GM19438 (cell line): ENCODE data around the gene ATP8B4.

Source experiments
- ATAC-seq: cut with Tn5 transposase; IDR thresholded peaks from one replicate; pipeline ENCODE4 v1.9.1; 2021; ENCODE audit warnings: low read depth; ENCODE audit not compliant: unreplicated experiment

The ATP8B4 gene

DNA sequence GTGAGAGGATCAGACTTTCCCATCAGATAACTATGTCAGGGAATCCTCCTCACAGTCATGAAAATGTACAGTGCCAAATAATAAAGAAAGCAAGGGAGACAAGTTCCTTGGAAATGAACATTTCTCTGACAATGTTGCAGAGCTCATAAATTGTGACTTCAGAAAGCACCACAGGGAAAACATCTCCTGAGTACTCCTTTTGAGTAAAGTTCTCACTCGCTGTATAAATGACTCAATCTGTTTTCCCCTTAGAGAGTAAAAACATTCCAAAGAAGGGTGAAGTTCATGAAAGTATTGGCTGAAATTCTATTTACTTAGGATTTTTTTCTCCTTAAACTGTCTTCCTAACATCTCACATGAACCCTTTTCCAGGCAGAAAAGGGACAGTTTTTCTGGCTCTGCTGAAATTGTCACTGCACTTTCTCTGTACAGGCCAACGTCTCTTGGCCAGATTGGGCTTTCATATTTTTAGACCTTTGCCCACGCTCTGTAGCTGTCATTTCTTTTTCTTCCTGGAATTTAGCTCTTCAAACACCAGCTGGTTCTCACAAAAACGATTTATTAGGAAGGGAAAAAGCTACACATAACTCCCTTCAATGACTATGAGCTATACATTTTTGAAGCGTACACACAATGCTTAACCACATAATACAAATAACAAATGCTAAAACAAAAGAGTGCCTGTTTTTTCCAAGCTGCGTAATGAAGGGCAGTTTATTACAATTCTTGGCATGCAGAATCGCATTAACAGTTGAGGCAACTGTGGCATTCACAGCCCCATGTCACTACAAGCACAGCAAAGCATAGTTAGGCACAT lies 216.1 kb downstream of the ATP8B4 start:
- ATAC-seq = no peak

DNA sequence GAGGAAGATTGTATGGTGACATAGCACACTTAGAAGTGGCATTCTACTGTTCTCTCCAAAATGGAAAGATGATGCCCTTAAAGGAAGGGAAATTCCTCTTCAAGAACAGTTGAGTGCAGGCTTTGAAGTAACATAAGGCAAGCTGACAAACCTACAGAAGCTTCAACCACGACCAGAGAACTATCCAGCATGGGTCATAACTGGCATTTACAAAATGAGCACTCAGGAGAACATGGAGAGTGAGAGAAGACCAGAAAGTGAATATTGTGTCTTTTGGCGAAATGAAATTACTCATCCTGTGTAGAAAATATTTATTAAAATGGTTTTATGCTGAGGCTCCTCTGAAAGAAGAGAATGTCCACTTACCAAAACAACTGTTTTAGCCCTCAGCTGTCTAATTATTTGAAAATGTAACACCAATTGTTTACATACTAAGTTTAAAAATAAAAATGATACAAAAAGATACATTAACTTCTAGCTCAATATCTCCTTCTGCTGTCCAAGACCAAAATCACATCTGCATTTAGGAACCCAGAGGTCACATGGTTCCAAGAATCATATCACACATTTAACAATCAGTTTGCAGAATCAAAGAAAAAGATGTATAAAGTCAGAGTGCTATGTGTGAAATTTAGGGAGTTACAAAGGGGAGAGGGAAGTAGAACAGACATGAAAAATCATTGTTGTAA lies 216.9 kb downstream of the ATP8B4 start:
- ATAC-seq = no peak

DNA sequence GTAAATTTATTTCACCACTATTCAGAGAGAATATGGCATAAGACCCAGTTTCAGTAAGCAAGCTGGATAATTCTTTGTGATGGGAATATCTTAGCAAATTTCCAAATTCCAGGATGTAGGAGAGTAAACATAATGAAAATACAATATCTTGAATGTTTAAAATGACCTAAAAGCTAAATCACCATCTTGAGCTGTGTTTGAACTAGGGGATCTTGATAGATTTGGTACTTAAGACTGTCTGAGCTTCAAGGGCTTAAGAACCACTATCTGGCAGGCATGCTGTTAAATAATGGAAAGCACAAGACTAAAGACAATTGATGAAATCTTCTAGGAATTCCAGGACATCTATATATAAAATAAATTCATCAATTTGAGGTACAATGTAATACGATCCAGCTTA lies 217.7 kb downstream of the ATP8B4 start:
- ATAC-seq = no peak

DNA sequence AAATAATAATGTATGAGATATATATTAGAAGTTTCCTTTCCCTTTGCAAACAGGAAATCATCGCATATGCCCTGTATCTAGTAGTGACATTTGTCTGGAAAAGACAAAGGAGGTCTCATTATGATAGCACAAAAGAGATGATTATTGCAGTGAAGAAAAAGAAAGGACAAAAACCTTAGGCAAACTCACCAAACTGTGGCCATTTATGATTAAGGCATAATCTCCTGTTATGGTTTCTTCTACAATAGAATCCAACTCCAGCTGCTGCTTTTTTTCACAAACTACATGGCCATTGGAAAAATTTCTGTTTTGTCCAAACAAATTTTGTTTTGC lies 218.2 kb downstream of the ATP8B4 start:
- ATAC-seq = no peak

DNA sequence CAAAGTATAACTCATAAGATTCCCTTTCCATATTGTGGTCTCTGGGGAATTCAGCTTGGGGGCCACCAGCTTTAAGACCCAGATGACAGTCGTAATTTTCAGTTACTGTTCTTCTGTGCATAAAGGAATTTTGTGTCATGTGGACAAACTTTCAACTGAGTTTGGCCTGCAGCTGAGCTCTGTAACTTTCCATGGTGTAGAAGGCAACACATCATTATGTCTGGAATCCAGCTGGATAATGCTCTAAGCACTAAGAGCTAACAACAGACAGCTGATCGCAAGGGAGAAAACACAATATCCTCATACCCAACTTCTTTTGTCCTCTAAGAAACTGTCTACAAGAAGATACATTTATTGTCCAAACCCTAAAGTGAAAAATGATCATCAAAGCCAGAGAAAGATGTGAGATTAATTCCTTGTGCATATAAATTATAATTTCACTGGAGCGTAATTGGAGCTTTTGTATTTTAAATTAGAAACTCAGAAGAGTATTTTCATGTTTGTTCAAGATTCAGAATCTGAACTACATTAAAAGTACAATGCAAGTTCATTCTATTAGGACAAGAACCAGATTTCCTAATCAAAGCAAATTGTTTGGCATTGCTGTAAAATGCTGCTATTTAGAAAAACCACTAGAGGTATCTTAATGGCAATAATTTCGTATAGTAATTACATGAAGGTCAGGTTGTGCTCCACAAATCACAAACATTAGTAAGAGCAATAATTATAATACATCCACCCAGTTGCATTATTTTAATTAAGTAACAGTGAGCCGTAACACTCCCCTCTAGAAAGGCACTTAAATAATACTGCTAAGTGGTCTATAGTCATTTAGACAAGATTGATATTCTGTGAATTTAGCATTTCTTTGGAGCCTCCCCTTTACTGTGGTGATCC lies 218.8 kb downstream of the ATP8B4 start:
- ATAC-seq = no peak

- no peak for ATAC-seq
Observed at GRCh38 chr15:49898575-49899283, 220.3 kb downstream of the ATP8B4 start.

DNA sequence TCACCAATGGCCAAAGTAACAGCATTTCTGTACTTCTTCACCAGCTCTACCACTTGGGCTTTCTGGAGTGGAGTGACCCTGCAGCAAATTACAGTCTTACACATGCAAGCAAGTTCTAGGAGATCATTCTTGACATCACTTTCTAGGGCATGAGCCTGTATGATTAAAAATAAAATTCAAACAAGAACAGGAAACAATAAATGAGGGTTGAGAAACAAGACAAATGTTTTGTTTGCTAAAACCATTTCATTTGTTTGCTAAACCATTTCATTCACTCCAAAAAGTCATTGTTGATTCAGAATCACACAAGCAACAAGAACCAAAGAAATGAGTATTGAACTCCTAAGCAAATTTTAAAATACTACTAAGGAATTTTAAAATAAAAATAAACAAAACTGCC lies 220.9 kb downstream of the ATP8B4 start:
- no peak for ATAC-seq

DNA sequence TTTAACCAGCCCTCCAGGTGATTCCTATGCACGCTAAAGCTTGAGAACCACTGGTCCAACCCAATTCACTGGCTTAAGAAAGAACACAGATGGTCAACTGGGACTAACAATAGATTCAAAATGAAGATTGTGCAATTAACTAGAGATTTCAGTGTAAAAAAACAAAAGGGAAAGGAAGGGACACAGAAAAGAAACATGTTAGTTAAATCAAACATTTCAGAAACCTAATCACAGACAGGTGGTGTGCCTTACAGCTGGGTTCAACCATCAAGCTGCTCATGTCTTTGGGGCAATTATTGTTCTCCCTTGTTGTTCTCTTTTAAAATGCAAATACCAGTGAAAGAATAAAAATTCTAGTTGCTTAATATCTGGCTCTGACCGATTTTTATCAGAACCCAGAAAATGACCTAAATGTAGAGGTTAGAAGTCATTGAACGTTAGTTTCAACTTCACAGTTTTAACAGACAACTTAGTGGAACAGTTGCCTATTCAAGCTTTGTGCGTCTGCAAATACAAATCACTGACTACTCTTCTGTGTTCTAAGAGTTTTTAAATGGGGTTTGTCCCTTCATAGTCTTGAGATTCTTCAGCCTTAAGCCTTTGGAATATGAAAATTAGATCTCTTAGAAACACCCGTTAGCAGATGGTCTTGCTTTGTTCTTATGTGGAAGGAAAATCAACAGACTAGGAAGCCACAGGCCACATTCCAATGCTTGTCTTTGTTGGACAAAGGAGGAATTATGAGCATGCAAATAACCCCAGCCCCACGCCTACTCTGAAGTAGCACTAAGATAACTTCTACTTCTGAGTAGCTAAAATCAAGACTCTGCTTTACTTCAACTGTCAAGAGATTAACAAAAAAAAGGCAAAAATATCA lies 223.4 kb downstream of the ATP8B4 start:
- no peak for ATAC-seq

DNA sequence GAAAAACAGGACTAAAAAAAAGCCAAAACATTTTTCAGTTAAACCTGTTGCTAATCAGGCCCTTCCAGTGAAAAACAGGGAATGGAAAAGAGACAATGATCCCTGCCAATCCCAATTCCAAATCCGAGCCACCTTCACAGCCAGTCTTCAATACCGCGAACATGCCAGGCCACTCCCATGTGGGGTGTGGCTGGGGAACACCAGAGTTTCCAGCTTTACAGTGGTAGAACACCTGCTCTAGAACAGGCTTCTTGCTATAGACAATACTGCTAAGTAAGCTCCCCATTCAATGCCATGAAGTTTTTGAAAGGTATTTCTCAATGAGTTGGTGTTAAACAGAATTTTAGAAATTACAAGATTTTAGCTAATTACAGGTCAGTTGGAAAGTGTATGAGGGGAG lies 228.3 kb downstream of the ATP8B4 start:
- ATAC-seq = no peak

- ATAC-seq = no peak
Observed at GRCh38 chr15:49889536-49889935, 229.5 kb downstream of the ATP8B4 start.

GRCh38 chr15:49888734-49889133 lies 230.3 kb downstream of the ATP8B4 start:
- ATAC-seq = no peak

DNA sequence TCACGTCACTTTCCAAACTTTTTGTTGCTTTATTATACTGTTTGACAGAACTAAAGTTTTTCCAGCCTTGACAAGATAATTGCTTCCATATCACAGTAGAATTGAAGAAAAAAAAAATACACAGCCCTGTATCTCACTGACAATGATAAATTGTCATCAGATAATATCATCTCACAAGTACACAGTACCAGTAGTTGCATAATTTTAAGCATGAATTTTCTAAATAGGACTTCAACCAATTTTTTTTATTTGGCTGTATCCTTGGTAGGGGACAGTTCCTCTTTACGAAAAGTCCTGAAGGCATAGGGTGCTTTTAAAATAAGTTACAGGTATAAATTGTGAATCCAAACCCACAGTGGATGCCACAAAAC lies 230.7 kb downstream of the ATP8B4 start:
- no peak for ATAC-seq

GRCh38 chr15:49887659-49888322 lies 231.2 kb downstream of the ATP8B4 start:
- ATAC-seq = no peak

DNA sequence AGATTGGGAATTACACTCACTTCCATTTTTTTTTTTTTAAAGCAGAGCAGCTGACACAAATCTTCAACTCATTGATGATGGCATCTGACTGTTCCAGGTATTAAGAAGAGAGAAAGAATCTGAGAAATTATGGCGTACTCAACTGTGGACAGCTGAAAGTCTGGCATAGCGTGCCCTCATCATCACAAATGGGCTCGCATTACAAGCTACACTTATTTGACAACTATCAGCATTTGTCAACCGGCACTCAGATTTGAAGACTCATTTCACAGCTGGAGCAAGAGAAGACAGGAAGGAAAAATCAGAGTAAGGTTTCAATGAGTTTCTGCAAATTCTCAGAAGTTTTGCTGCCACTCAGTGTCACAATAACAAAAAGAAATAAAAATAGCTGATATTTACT lies 235.9 kb downstream of the ATP8B4 start:
- ATAC-seq = no peak

DNA sequence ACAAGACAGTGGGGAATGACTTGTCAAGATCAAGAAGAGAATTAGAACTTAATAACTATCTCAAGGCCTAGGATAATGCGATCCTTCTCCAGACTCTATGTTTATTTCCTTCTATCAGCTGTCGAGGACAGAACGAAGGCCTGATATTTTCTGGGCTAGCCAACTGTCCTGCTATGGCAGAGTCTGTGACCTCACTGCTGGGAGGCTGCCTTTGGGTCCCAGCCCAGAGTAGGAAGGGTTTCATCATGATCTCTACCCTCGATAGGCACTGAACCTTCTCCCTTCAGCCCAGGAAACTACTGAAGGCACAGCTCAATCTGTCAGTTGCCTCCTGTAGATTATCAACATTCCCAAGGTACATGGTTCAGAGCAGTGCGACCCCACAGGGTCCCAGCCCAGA lies 237.2 kb downstream of the ATP8B4 start:
- ATAC-seq = no peak

DNA sequence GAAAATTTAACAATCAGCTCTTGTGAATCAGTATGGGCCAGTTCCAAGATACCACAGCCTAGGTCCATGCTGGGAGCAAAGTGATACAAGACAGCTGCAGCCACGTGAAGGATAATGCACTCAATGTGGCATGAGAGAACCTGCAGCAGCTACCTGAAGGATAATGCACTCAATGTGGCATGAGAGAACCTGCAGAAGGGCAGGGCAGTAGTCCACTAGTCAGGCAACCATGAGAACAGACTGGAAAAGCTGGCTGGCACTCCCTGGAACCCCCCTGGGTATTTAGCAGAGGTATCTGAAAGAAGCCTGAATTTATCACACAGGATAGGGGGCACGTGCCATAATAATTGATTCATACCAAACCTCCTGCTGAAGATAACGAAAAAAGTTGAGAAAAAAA lies 237.6 kb downstream of the ATP8B4 start:
- no peak for ATAC-seq

DNA sequence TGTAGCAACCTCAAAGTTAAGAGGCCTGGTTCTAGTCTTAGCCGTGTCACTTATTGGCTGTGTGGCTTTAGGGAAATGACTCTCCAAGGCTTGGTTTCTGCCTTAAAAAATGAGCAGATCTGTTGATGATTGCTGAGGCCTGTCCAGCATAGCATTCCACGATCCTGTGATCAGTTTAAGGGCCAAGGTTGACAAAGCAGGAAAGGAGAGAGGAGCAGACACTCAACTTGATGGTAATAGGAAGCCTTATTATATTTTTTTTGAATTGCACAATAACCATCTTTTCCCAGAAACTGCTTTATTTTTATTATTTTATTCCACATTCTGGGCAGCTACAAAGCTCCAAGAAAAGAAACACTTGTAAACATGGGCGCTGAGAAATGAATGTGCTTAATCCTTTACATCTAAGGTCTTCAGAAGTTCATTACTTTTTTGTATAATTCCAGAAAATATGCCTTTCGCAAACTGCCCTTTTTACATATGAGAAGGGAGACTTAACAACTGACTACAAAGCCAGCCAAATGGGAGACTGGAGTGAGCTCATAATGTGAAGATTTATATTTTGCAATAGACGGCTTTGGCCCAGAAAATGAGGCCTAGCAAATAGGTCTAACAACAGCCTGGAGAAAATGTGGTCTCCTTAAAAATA lies 241.0 kb downstream of the ATP8B4 start:
- ATAC-seq = no peak

GRCh38 chr15:49877117-49877872 lies 241.7 kb downstream of the ATP8B4 start:
- no peak for ATAC-seq
